HepG2 (cell line): ENCODE data around the gene ATG4B. TPM values are rescaled to one million over a fixed set of nuclear protein-coding genes. Genes with fewer than 3 reads are reported as not detected.

Source experiments
- ADNP ChIP-seq: sonication (generic); formaldehyde crosslinking; IDR thresholded peaks from 2 replicates; pipeline ENCODE4 v1.4.0; 2020; ENCODE audit warnings: missing genetic modification reagents
- AHR ChIP-seq: IDR thresholded peaks from 2 replicates; pipeline ENCODE4 v1.6.1; 2018; ENCODE audit warnings: missing genetic modification reagents, missing compliant biosample characterization
- ELF3 ChIP-seq: IDR thresholded peaks from 2 replicates; pipeline ENCODE4 v1.6.1; 2016; ENCODE audit warnings: missing genetic modification reagents, missing compliant biosample characterization
- FOSL2 ChIP-seq: sonication (generic); formaldehyde crosslinking; IDR thresholded peaks from 2 replicates; pipeline ENCODE4 v1.4.0; 2020; ENCODE audit warnings: missing genetic modification reagents
- MYC ChIP-seq: sonication (generic); formaldehyde crosslinking; IDR thresholded peaks from 2 replicates; pipeline ENCODE4 v1.9.0; 2021; ENCODE audit warnings: missing genetic modification reagents, borderline replicate concordance
- NBN ChIP-seq: fragments of 450-650 bp; conservative IDR thresholded peaks from 2 replicates; pipeline ENCODE4 v1.6.1; 2017
- PTBP1 ChIP-seq: fragments of 200-400 bp; formaldehyde crosslinking; IDR thresholded peaks from 2 replicates; pipeline ENCODE4 v1.6.1; 2018; ENCODE audit warnings: low read length, low read depth; ENCODE audit not compliant: poor library complexity, severe bottlenecking
- RARA ChIP-seq: IDR thresholded peaks from 2 replicates; pipeline ENCODE4 v1.6.1; 2016; ENCODE audit warnings: missing genetic modification reagents, missing compliant biosample characterization
- RARG ChIP-seq: sonication (generic); formaldehyde crosslinking; IDR thresholded peaks from 2 replicates; pipeline ENCODE4 v1.4.0; 2020; ENCODE audit warnings: low read depth, mild to moderate bottlenecking, missing genetic modification reagents
- RBM22 ChIP-seq: fragments of 200-400 bp; formaldehyde crosslinking; optimal IDR thresholded peaks from 2 replicates; pipeline ENCODE3; 2017; ENCODE audit warnings: mild to moderate bottlenecking, low read length, moderate library complexity
- SNRNP70 ChIP-seq: fragments of 200-400 bp; formaldehyde crosslinking; IDR thresholded peaks from 2 replicates; pipeline ENCODE4 v1.6.1; 2017; ENCODE audit warnings: mild to moderate bottlenecking, low read depth, low read length, moderate library complexity
- ZNF101 ChIP-seq: sonication (generic); formaldehyde crosslinking; IDR thresholded peaks from 2 replicates; pipeline ENCODE4 v1.4.0; 2020; ENCODE audit warnings: mild to moderate bottlenecking, low read depth, missing genetic modification reagents, borderline replicate concordance
- ZNF556 ChIP-seq: sonication (generic); formaldehyde crosslinking; IDR thresholded peaks from 2 replicates; pipeline ENCODE4 v1.4.0; 2020; ENCODE audit warnings: mild to moderate bottlenecking, missing genetic modification reagents, borderline replicate concordance
- ZNF598 ChIP-seq: sonication (generic); formaldehyde crosslinking; IDR thresholded peaks from 2 replicates; pipeline ENCODE4 v1.5.1; 2020; ENCODE audit warnings: mild to moderate bottlenecking, missing genetic modification reagents, borderline replicate concordance
- ZZZ3 ChIP-seq: sonication (generic); formaldehyde crosslinking; IDR thresholded peaks from 2 replicates; pipeline ENCODE4 v1.4.0; 2020; ENCODE audit warnings: missing genetic modification reagents, mild to moderate bottlenecking, borderline replicate concordance
- polyA plus RNA-seq, 8 experiments: library from polyadenylated mRNA; depleted of rRNA in 3 of 8; stranded (reverse) in 7 of 8; unstranded in 1 of 8; fragments of >200 nt; fragmentation: Illumina TruSeq in 4 of 8; extraction: Trizol in 4 of 8; gene quantifications; 2 replicates each; pipeline versions ENCODE4 v1.2.1 to v1.2.3, GENCODE V29; 2011 to 2016; ENCODE audit warnings: low read depth in 4 of 8, missing spikeins in 1 of 8, mixed read lengths in 1 of 8; ENCODE audit not compliant: insufficient read depth in 1 of 8
- total RNA-seq, 5 experiments: library from RNA; depleted of rRNA; stranded (reverse); fragments of >200 nt; fragmentation: Illumina TruSeq; extraction: Trizol; gene quantifications; 2 replicates each; pipeline ENCODE4 v1.2.3, GENCODE V29; 2016; ENCODE audit warnings: low read depth in 1 of 5
- TF ChIP-seq, protein P1 (sequence below): sonication (generic); formaldehyde crosslinking; IDR thresholded peaks from 2 replicates; pipeline ENCODE4 v1.4.0; 2020; ENCODE audit warnings: missing genetic modification reagents, borderline replicate concordance
- TF ChIP-seq, protein P2 (sequence below): sonication (generic); formaldehyde crosslinking; IDR thresholded peaks from 2 replicates; pipeline ENCODE4 v1.4.0; 2020; ENCODE audit warnings: low read depth, mild to moderate bottlenecking, missing genetic modification reagents
- TF ChIP-seq, protein P3 (sequence below): sonication (generic); formaldehyde crosslinking; IDR thresholded peaks from 2 replicates; pipeline ENCODE4 v1.4.0; 2020; ENCODE audit warnings: missing genetic modification reagents
- TF ChIP-seq, protein P4 (sequence below): sonication (generic); formaldehyde crosslinking; IDR thresholded peaks from 2 replicates; pipeline ENCODE4 v1.4.0; 2020; ENCODE audit warnings: missing genetic modification reagents

ATG4B gene
- total and polyA plus RNA-seq, 2 of the 13 experiments (the other 11 are each of a cell fraction or from before 2014, with no cell fraction given), result 95.5 to 239 TPM

DNA sequence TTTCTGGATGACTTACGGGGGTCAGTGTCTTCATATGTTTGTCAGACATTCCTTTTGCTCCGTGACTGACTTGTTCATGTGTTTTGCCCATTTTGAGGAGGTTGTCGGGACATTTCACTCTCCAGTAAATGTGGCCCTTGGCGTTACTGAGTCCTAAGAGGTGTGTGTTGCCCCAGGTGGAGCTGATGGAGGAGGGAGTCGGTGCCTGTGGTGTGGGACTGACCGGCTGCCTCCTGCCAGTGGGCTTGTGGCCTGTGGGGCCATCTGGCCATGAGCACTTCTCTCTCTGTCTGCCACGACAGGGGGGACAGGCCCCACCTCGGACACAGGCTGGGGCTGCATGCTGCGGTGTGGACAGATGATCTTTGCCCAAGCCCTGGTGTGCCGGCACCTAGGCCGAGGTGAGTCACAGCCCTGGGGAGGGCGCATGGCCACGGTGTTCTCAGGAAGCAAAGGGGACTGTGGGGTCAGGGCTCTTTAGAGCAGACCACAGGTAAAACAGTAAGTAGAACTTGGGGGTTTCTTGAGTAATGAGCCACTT lies 15.8 kb downstream of the ATG4B start (continued):
- TF ChIP-seq, protein P1, sequence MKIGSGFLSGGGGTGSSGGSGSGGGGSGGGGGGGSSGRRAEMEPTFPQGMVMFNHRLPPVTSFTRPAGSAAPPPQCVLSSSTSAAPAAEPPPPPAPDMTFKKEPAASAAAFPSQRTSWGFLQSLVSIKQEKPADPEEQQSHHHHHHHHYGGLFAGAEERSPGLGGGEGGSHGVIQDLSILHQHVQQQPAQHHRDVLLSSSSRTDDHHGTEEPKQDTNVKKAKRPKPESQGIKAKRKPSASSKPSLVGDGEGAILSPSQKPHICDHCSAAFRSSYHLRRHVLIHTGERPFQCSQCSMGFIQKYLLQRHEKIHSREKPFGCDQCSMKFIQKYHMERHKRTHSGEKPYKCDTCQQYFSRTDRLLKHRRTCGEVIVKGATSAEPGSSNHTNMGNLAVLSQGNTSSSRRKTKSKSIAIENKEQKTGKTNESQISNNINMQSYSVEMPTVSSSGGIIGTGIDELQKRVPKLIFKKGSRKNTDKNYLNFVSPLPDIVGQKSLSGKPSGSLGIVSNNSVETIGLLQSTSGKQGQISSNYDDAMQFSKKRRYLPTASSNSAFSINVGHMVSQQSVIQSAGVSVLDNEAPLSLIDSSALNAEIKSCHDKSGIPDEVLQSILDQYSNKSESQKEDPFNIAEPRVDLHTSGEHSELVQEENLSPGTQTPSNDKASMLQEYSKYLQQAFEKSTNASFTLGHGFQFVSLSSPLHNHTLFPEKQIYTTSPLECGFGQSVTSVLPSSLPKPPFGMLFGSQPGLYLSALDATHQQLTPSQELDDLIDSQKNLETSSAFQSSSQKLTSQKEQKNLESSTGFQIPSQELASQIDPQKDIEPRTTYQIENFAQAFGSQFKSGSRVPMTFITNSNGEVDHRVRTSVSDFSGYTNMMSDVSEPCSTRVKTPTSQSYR (CRISPR knock-in tag), result peak; percentile 29; the same call in 1 of the 2 replicates
- no peak for TF ChIP-seq ZNF101 (CRISPR knock-in tag)
- TF ChIP-seq SNRNP70, result no peak
- peak; percentile 29; the same call in 1 of the 2 replicates for TF ChIP-seq ZNF598 (CRISPR knock-in tag)
- TF ChIP-seq RBM22, result peak; percentile 53
- TF ChIP-seq, protein P2, sequence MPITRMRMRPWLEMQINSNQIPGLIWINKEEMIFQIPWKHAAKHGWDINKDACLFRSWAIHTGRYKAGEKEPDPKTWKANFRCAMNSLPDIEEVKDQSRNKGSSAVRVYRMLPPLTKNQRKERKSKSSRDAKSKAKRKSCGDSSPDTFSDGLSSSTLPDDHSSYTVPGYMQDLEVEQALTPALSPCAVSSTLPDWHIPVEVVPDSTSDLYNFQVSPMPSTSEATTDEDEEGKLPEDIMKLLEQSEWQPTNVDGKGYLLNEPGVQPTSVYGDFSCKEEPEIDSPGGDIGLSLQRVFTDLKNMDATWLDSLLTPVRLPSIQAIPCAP (CRISPR knock-in tag), result no peak
- no peak for TF ChIP-seq ADNP (CRISPR knock-in tag)
- TF ChIP-seq ELF3 (CRISPR knock-in tag), result peak; percentile 81
- TF ChIP-seq, protein P3, sequence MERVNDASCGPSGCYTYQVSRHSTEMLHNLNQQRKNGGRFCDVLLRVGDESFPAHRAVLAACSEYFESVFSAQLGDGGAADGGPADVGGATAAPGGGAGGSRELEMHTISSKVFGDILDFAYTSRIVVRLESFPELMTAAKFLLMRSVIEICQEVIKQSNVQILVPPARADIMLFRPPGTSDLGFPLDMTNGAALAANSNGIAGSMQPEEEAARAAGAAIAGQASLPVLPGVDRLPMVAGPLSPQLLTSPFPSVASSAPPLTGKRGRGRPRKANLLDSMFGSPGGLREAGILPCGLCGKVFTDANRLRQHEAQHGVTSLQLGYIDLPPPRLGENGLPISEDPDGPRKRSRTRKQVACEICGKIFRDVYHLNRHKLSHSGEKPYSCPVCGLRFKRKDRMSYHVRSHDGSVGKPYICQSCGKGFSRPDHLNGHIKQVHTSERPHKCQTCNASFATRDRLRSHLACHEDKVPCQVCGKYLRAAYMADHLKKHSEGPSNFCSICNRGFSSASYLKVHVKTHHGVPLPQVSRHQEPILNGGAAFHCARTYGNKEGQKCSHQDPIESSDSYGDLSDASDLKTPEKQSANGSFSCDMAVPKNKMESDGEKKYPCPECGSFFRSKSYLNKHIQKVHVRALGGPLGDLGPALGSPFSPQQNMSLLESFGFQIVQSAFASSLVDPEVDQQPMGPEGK (CRISPR knock-in tag), result peak; percentile 98
- TF ChIP-seq RARG (CRISPR knock-in tag), result no peak
- peak; percentile 94 for TF ChIP-seq RARA (CRISPR knock-in tag)
- TF ChIP-seq ZZZ3, result peak; percentile 54; the same call in 1 of the 2 replicates
- peak; percentile 99 for TF ChIP-seq FOSL2 (CRISPR knock-in tag)
- TF ChIP-seq AHR, result peak; percentile 64
- TF ChIP-seq MYC (CRISPR knock-in tag), result peak; percentile 97
- no peak for TF ChIP-seq NBN
- peak; percentile 88 for TF ChIP-seq ZNF556
- peak; percentile 74 for TF ChIP-seq PTBP1
- TF ChIP-seq, protein P4, sequence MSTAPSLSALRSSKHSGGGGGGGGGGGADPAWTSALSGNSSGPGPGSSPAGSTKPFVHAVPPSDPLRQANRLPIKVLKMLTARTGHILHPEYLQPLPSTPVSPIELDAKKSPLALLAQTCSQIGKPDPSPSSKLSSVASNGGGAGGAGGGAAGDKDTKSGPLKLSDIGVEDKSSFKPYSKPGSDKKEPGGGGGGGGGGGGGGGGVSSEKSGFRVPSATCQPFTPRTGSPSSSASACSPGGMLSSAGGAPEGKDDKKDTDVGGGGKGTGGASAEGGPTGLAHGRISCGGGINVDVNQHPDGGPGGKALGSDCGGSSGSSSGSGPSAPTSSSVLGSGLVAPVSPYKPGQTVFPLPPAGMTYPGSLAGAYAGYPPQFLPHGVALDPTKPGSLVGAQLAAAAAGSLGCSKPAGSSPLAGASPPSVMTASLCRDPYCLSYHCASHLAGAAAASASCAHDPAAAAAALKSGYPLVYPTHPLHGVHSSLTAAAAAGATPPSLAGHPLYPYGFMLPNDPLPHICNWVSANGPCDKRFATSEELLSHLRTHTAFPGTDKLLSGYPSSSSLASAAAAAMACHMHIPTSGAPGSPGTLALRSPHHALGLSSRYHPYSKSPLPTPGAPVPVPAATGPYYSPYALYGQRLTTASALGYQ, result no peak
